Keratinocyte (primary cell): ENCODE measurements around the gene NIT2. TPM values are rescaled to one million over a fixed set of nuclear protein-coding genes. Genes with fewer than 3 reads are reported as not detected.

Experiments
- DNase-seq: peaks from one replicate; pipeline ENCODE4 v3.0.0-alpha.2; 2011; ENCODE audit warnings: low read depth, missing footprints, low spot score
- FAIRE-seq: peaks from 2 replicates; lab custom pipeline; 2011; peaks lifted over from hg19 to GRCh38; lab: Jason Lieb, UNC
- H2AFZ ChIP-seq: 2 replicates; pipeline ENCODE4 v1.6.0; 2012; ENCODE audit warnings: low read length, control low read depth, inconsistent platforms; ENCODE audit not compliant: control insufficient read depth
- H3K27ac ChIP-seq: 2 replicates; pipeline ENCODE4 v1.5.1; 2011; ENCODE audit warnings: low read length; ENCODE audit not compliant: control insufficient read depth, insufficient read depth
- H3K27me3 ChIP-seq: 3 replicates; pipeline ENCODE4 v1.6.0; 2011; ENCODE audit warnings: low read length; ENCODE audit not compliant: control insufficient read depth, insufficient read depth; ENCODE audit errors: extremely low read depth
- H3K36me3 ChIP-seq, 2 experiments: 2 replicates in 1 of 2; 3 replicates in 1 of 2; pipeline ENCODE4 v1.5.1; 2011; ENCODE audit warnings: low read length in 2 of 2, mild to moderate bottlenecking in 1 of 2; ENCODE audit not compliant: control insufficient read depth in 2 of 2, insufficient read depth in 2 of 2; ENCODE audit errors: extremely low read depth in 1 of 2
- H3K4me1 ChIP-seq: 3 replicates; pipeline ENCODE4 v1.5.1; 2011; ENCODE audit warnings: low read length; ENCODE audit not compliant: control insufficient read depth, insufficient read depth; ENCODE audit errors: extremely low read depth
- H3K4me2 ChIP-seq: 3 replicates; pipeline ENCODE4 v1.6.0; 2011; ENCODE audit warnings: low read depth, low read length; ENCODE audit not compliant: control insufficient read depth, insufficient read depth; ENCODE audit errors: extremely low read depth
- H3K4me3 ChIP-seq, 3 experiments: fragments of 200-600 bp in 1 of 3; sonication (generic) in 1 of 3; 2 replicates in 2 of 3; 3 replicates in 1 of 3; pipeline ENCODE4 v1.5.1; 2011 to 2016; ENCODE audit warnings: low read length in 3 of 3, mild to moderate bottlenecking in 3 of 3, control low read depth in 2 of 3, inconsistent platforms in 1 of 3, low read depth in 1 of 3, mixed read lengths in 1 of 3, mixed run types in 1 of 3, moderate library complexity in 1 of 3; ENCODE audit not compliant: control insufficient read depth in 2 of 3, insufficient read depth in 2 of 3; ENCODE audit errors: extremely low read depth in 1 of 3
- H3K79me2 ChIP-seq: 2 replicates; pipeline ENCODE4 v1.6.0; 2012; ENCODE audit warnings: low read length; ENCODE audit not compliant: control insufficient read depth, insufficient read depth
- H3K9ac ChIP-seq: 3 replicates; pipeline ENCODE4 v1.6.0; 2011; ENCODE audit warnings: low read length; ENCODE audit not compliant: control insufficient read depth, insufficient read depth; ENCODE audit errors: extremely low read depth
- H3K9me1 ChIP-seq: 3 replicates; pipeline ENCODE4 v1.6.0; 2011; ENCODE audit warnings: low read length; ENCODE audit not compliant: control insufficient read depth, insufficient read depth; ENCODE audit errors: extremely low read depth
- H3K9me3 ChIP-seq: 2 replicates; pipeline ENCODE4 v1.5.1; 2012; ENCODE audit warnings: low read depth, low read length; ENCODE audit not compliant: control insufficient read depth
- H4K20me1 ChIP-seq: 3 replicates; pipeline ENCODE4 v1.6.0; 2011; ENCODE audit warnings: low read length; ENCODE audit not compliant: control insufficient read depth, insufficient read depth; ENCODE audit errors: extremely low read depth
- EZH2 ChIP-seq: IDR thresholded peaks from one replicate; pipeline ENCODE4 v1.6.1; 2012; ENCODE audit warnings: inconsistent platforms, mild to moderate bottlenecking, low read length, moderate library complexity
- dilution Hi-C: fragments of 300-500 bp; cut with MboI; formaldehyde crosslinking; loops from one replicate; pipeline ENCODE4 v1.7.0; 2020; ENCODE audit warnings: low sequenced_read_pairs; ENCODE audit not compliant: extremely low pct_ligation_motif_present
- polyA plus RNA-seq, 5 experiments: library from polyadenylated mRNA; depleted of rRNA in 3 of 5; stranded (reverse) in 3 of 5; stranded (forward) in 1 of 5; unstranded in 1 of 5; fragments of >200 nt; gene quantifications; 1 replicate in 1 of 5; 2 replicates in 3 of 5; 3 replicates in 1 of 5; pipeline versions ENCODE4 v1.2.1 to v1.2.3, GENCODE V29; 2011 to 2012; ENCODE audit warnings: missing spikeins in 2 of 5, low read depth in 1 of 5, low replicate concordance in 1 of 5
- TF ChIP-seq, protein P1 (sequence below), 3 experiments: IDR thresholded peaks in 1 of 3; conservative IDR thresholded peaks in 1 of 3; optimal IDR thresholded peaks in 1 of 3; 2 replicates in 2 of 3; 3 replicates in 1 of 3; pipeline versions ENCODE3 to v1.5.1; 2011; ENCODE audit warnings: low read length in 3 of 3, mild to moderate bottlenecking in 3 of 3, moderate library complexity in 2 of 3, control low read depth in 1 of 3, inconsistent platforms in 1 of 3; ENCODE audit not compliant: insufficient read depth in 2 of 3; ENCODE audit errors: extremely low read depth in 1 of 3

NIT2 gene
- polyA plus RNA-seq, 1 donor (not counting 4 experiments of a cell fraction or from before 2014, with no cell fraction given) = 118 TPM

DNA sequence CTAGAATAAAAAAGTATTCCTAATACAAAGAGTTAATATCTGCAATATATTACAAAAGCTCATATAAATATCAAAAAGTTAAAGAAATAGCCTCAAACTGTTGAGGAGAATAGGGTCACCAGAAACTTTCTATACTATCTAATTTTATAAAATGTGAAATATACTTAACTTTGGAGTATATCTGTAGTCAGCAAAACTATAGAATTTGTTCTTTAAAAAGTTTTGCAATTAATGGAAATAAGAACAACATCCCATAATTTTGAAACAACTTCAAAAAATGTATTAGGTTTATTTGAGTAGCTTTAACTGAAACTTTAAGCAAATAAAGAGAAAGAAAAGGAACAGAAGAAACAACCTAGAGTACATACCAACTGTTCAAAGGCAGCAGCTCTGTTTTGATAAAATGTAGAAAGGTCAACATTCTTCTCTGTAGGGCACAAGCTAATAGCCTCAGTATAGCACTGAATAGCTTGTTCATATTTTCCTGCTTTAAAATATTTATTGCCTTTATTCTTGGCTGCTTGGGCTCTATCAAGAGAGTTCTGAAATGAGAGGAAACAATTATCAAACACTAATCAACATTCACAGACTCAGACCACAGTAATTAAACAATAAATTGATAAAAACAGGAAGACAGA, 52.0 kb downstream of the NIT2 start:
- H3K36me3 ChIP-seq = peaks cover 6 to 23% of the 10 kb centered on the region in 2 experiments
- dilution Hi-C loops = no loop called here
- no peaks in the 10 kb centered on the region for H3K27me3 ChIP-seq
- TF ChIP-seq EZH2 = no peak
- TF ChIP-seq, protein P1, sequence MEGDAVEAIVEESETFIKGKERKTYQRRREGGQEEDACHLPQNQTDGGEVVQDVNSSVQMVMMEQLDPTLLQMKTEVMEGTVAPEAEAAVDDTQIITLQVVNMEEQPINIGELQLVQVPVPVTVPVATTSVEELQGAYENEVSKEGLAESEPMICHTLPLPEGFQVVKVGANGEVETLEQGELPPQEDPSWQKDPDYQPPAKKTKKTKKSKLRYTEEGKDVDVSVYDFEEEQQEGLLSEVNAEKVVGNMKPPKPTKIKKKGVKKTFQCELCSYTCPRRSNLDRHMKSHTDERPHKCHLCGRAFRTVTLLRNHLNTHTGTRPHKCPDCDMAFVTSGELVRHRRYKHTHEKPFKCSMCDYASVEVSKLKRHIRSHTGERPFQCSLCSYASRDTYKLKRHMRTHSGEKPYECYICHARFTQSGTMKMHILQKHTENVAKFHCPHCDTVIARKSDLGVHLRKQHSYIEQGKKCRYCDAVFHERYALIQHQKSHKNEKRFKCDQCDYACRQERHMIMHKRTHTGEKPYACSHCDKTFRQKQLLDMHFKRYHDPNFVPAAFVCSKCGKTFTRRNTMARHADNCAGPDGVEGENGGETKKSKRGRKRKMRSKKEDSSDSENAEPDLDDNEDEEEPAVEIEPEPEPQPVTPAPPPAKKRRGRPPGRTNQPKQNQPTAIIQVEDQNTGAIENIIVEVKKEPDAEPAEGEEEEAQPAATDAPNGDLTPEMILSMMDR (optimal IDR thresholded peaks at IDR 0.05 in 1 of 3, IDR thresholded peaks at IDR 0.05 in 1 of 3, conservative IDR thresholded peaks at IDR 0.05 in 1 of 3; ENCODE audit: extremely low read depth in 1 of 3, insufficient read depth in 2 of 3, low read length in 3 of 3) = no peak
- H3K9ac ChIP-seq = no peak overlapping the region
- H3K9me1 ChIP-seq = peaks cover 2% of the 10 kb centered on the region
- FAIRE-seq = no peak
- no peaks in the 10 kb centered on the region for H3K9me3 ChIP-seq
- H3K4me2 ChIP-seq = no peak overlapping the region
- no peaks in the 10 kb centered on the region for H3K4me1 ChIP-seq
- H3K4me3 ChIP-seq = no peak overlapping the region
- no peaks in the 10 kb centered on the region for H4K20me1 ChIP-seq
- H3K27ac ChIP-seq = no peak overlapping the region
- H3K79me2 ChIP-seq = peaks cover 44% of the 10 kb centered on the region
- DNase-seq = no peak
- H2AFZ ChIP-seq = no peak overlapping the region

DNA sequence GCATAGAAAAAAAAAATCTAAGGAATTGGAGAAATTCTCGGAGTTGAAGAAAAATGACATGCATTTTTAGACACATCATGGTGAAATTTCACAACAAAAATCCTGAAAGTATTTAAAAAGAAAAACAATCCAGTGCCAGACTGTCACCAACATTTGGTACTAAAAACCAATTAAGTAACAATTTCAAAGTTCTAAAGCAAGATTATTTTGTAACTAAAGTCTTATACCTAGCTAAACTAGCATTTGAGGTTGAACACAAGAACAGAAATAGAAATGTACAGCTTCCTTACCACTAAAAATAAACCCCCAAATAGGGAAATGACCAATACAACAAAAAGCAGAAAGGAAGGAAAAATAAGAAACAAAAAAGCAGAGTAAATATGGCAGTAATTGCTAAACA, 54.5 kb downstream of the NIT2 start:
- peaks cover 69% of the 10 kb centered on the region for H3K79me2 ChIP-seq
- dilution Hi-C loops = no loop called here
- no peaks in the 10 kb centered on the region for H3K9me3 ChIP-seq
- H3K9ac ChIP-seq = no peak overlapping the region
- DNase-seq (no peak), FAIRE-seq (no peak)
- no peak for TF ChIP-seq EZH2
- TF ChIP-seq, protein P1 (optimal IDR thresholded peaks at IDR 0.05 in 1 of 3, IDR thresholded peaks at IDR 0.05 in 1 of 3, conservative IDR thresholded peaks at IDR 0.05 in 1 of 3; ENCODE audit: extremely low read depth in 1 of 3, insufficient read depth in 2 of 3, low read length in 3 of 3) = no peak
- H4K20me1 ChIP-seq = no peaks in the 10 kb centered on the region
- peaks cover 6 to 12% of the 10 kb centered on the region in 2 experiments for H3K36me3 ChIP-seq
- H2AFZ ChIP-seq = no peak overlapping the region
- H3K4me2 ChIP-seq = no peak overlapping the region
- no peak overlapping the region for H3K4me3 ChIP-seq
- no peaks in the 10 kb centered on the region for H3K4me1 ChIP-seq
- H3K9me1 ChIP-seq = peaks cover 2% of the 10 kb centered on the region
- no peaks in the 10 kb centered on the region for H3K27me3 ChIP-seq
- H3K27ac ChIP-seq = no peak overlapping the region
